ENCODE measurements around the gene UNC50.
"Not testable (repeated sequence)": the region's sequence is repeated elsewhere in the genome, so short reads cannot be mapped to it uniquely, and the experiment has no call there.

The UNC50 gene

GRCh38 chr2:98658816-98659490 is 50.6 kb downstream of the UNC50 start:
- Histone ChIP-seq H3K18ac (ENCODE audit: low read length) (no peak overlapping the region), H2BK120ac (ENCODE audit: low read depth, low read length) (no peak overlapping the region), H3K4me2 (ENCODE audit: insufficient read depth, low read length, poor library complexity, severe bottlenecking) (no peak overlapping the region), H3K27me3 (ENCODE audit: control insufficient read depth in 3 of 3, insufficient read depth in 3 of 3, low read depth in 1 of 3, low read length in 3 of 3) (no peaks in the 10 kb centered on the region), H3K4ac (ENCODE audit: low read length) (no peak overlapping the region), H3K9ac (ENCODE audit: low read depth, low read length, poor library complexity) (no peak overlapping the region), H2AFZ (ENCODE audit: low read length) (no peak overlapping the region), H3K36me3 (replicated peaks in 1 of 2; ENCODE audit: control insufficient read depth in 2 of 2, insufficient read depth in 2 of 2, low read length in 2 of 2) (no peaks in the 10 kb centered on the region), H3K9me3 (replicated peaks in 1 of 2; ENCODE audit: control insufficient read depth in 2 of 2, insufficient read depth in 1 of 2, low read depth in 1 of 2, low read length in 2 of 2) (no peaks in the 10 kb centered on the region), H2AK5ac (ENCODE audit: low read depth, low read length) (no peak overlapping the region), H4K8ac (ENCODE audit: low read depth, low read length) (no peak overlapping the region), H3K23ac (ENCODE audit: low read depth, low read length, poor library complexity) (no peak overlapping the region), H3K14ac (ENCODE audit: low read length) (no peak overlapping the region), H3K4me3 (ENCODE audit: low read length in 2 of 2) (no peak overlapping the region), H3K4me1 (ENCODE audit: control insufficient read depth in 2 of 2, insufficient read depth in 1 of 2, low read depth in 1 of 2, low read length in 2 of 2) (no peaks in the 10 kb centered on the region), H2BK15ac (ENCODE audit: low read length) (no peak overlapping the region), H4K91ac (ENCODE audit: low read depth, low read length, poor library complexity) (no peak overlapping the region), H2BK12ac (ENCODE audit: low read length) (no peak overlapping the region), H3K79me1 (ENCODE audit: low read depth, low read length) (no peaks in the 10 kb centered on the region), H3K27ac (replicated peaks; ENCODE audit: low read length) (no peak overlapping the region), H2BK5ac (ENCODE audit: low read length) (no peak overlapping the region)
- no peak for DNase-seq (ENCODE audit: low spot score)
- whole genome bisulfite sequencing, 2 donors (ENCODE audit: extremely low coverage in 2 of 2, insufficient read length in 2 of 2, insufficient replicate concordance in 1 of 2): no CpG with 5 or more reads among the region's 4 CpGs

DNA sequence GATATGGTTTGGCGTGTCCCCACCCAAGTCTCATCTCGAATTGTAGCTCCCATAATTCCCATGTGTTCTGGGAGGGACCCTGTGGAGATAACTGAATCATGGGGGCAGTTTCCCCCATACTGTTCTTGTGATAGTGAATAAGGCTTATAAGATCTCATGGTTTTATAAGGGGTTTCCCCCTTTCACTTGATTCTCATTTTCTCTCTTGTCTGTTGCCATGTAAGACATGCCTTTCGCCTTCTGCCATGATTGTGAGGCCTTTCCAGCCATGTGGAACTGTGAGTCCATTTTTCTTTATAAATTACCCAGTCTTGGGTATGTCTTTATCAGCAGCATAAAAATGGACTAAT is 51.1 kb downstream of the UNC50 start:
- not testable (repeated sequence) for H2BK12ac ChIP-seq (ENCODE audit: low read length); H3K14ac ChIP-seq (ENCODE audit: low read length); H3K18ac ChIP-seq (ENCODE audit: low read length); H2BK15ac ChIP-seq (ENCODE audit: low read length); H3K27ac ChIP-seq (replicated peaks; ENCODE audit: low read length); H3K79me1 ChIP-seq (ENCODE audit: low read depth, low read length); H3K27me3 ChIP-seq (ENCODE audit: control insufficient read depth in 3 of 3, insufficient read depth in 3 of 3, low read depth in 1 of 3, low read length in 3 of 3); H4K8ac ChIP-seq (ENCODE audit: low read depth, low read length); H3K4me1 ChIP-seq (ENCODE audit: control insufficient read depth in 2 of 2, insufficient read depth in 1 of 2, low read depth in 1 of 2, low read length in 2 of 2); H3K4me2 ChIP-seq (ENCODE audit: insufficient read depth, low read length, poor library complexity, severe bottlenecking); H4K91ac ChIP-seq (ENCODE audit: low read depth, low read length, poor library complexity); H3K9me3 ChIP-seq (replicated peaks in 1 of 2; ENCODE audit: control insufficient read depth in 2 of 2, insufficient read depth in 1 of 2, low read depth in 1 of 2, low read length in 2 of 2); H3K36me3 ChIP-seq (replicated peaks in 1 of 2; ENCODE audit: control insufficient read depth in 2 of 2, insufficient read depth in 2 of 2, low read length in 2 of 2); H2AK5ac ChIP-seq (ENCODE audit: low read depth, low read length); H3K4me3 ChIP-seq (ENCODE audit: low read length in 2 of 2); H2BK120ac ChIP-seq (ENCODE audit: low read depth, low read length); H2BK5ac ChIP-seq (ENCODE audit: low read length); H3K4ac ChIP-seq (ENCODE audit: low read length); H3K23ac ChIP-seq (ENCODE audit: low read depth, low read length, poor library complexity); H2AFZ ChIP-seq (ENCODE audit: low read length); H3K9ac ChIP-seq (ENCODE audit: low read depth, low read length, poor library complexity); DNase-seq (ENCODE audit: low spot score)
- no CpG with 5 or more reads among the region's 3 CpGs for WGBS, 2 donors (ENCODE audit: extremely low coverage in 2 of 2, insufficient read length in 2 of 2, insufficient replicate concordance in 1 of 2)

DNA sequence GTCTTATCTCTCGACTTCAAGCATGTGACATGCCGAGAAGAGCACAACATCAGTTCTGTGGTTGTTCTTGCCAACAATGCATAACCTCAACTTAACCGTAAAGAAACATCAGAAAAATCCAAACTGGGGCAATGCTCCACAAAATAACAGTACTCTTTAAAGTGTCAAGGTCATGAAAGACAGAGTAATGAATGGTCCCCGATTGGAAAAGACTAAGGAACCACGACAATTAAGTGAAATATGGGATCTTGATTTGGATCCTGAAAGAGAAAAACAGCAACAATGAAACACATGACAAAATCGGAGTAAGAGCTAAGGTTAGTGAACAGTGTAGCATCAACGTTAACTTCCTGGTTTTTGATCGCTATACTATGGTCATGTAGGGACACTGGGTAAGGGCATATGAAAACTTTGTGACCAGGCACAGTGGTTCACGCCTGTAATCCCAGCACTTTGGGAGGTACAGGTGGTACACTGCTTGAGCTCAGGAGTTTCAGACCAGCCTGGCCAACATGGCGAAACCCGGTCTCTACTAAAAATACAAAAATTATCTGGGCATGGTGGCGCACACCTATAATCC is 55.2 kb downstream of the UNC50 start:
- no peak overlapping the region for H3K18ac ChIP-seq (ENCODE audit: low read length)
- H3K4me1 ChIP-seq (ENCODE audit: control insufficient read depth in 2 of 2, insufficient read depth in 1 of 2, low read depth in 1 of 2, low read length in 2 of 2): no peaks in the 10 kb centered on the region
- WGBS, 2 donors (ENCODE audit: extremely low coverage in 2 of 2, insufficient read length in 2 of 2, insufficient replicate concordance in 1 of 2): 100% methylated on average over 1 of the region's 12 CpGs; no CpG with 5 or more reads in 1 of the 2 donors
- H2BK12ac ChIP-seq (ENCODE audit: low read length): no peak overlapping the region
- no peaks in the 10 kb centered on the region for H3K27me3 ChIP-seq (ENCODE audit: control insufficient read depth in 3 of 3, insufficient read depth in 3 of 3, low read depth in 1 of 3, low read length in 3 of 3)
- no peak overlapping the region for H4K91ac ChIP-seq (ENCODE audit: low read depth, low read length, poor library complexity)
- H3K79me1 ChIP-seq (ENCODE audit: low read depth, low read length): no peaks in the 10 kb centered on the region
- no peak overlapping the region for H3K23ac ChIP-seq (ENCODE audit: low read depth, low read length, poor library complexity)
- no peak overlapping the region for H2AFZ ChIP-seq (ENCODE audit: low read length)
- H3K9me3 ChIP-seq (replicated peaks in 1 of 2; ENCODE audit: control insufficient read depth in 2 of 2, insufficient read depth in 1 of 2, low read depth in 1 of 2, low read length in 2 of 2): peaks cover 0 to 2% of the 10 kb centered on the region in 2 donors
- no peak overlapping the region for H3K14ac ChIP-seq (ENCODE audit: low read length)
- H3K9ac ChIP-seq (ENCODE audit: low read depth, low read length, poor library complexity): no peak overlapping the region
- H3K4me3 ChIP-seq (ENCODE audit: low read length in 2 of 2): no peak overlapping the region
- H3K4ac ChIP-seq (ENCODE audit: low read length): no peak overlapping the region
- H2AK5ac ChIP-seq (ENCODE audit: low read depth, low read length): no peak overlapping the region
- no peak overlapping the region for H3K27ac ChIP-seq (replicated peaks; ENCODE audit: low read length)
- H2BK120ac ChIP-seq (ENCODE audit: low read depth, low read length): no peak overlapping the region
- DNase-seq (ENCODE audit: low spot score): no peak
- H2BK5ac ChIP-seq (ENCODE audit: low read length): no peak overlapping the region
- no peaks in the 10 kb centered on the region for H3K36me3 ChIP-seq (replicated peaks in 1 of 2; ENCODE audit: control insufficient read depth in 2 of 2, insufficient read depth in 2 of 2, low read length in 2 of 2)
- no peak overlapping the region for H2BK15ac ChIP-seq (ENCODE audit: low read length)
- H3K4me2 ChIP-seq (ENCODE audit: insufficient read depth, low read length, poor library complexity, severe bottlenecking): no peak overlapping the region
- H4K8ac ChIP-seq (ENCODE audit: low read depth, low read length): no peak overlapping the region

GRCh38 chr2:98664323-98664722 is 55.9 kb downstream of the UNC50 start:
- no peak for DNase-seq (ENCODE audit: low spot score)

More at GRCh38 chr2:98664323-98664722, 55.9 kb downstream of the UNC50 start:
- no peak overlapping the region for H2BK120ac ChIP-seq (ENCODE audit: low read depth, low read length)
- H3K14ac ChIP-seq (ENCODE audit: low read length): no peak overlapping the region
- no peak overlapping the region for H2BK12ac ChIP-seq (ENCODE audit: low read length)
- no peak overlapping the region for H3K18ac ChIP-seq (ENCODE audit: low read length)
- H3K79me1 ChIP-seq (ENCODE audit: low read depth, low read length): no peaks in the 10 kb centered on the region
- no peak overlapping the region for H3K4me3 ChIP-seq (ENCODE audit: low read length in 2 of 2)
- no peak overlapping the region for H2AFZ ChIP-seq (ENCODE audit: low read length)
- H3K36me3 ChIP-seq (replicated peaks in 1 of 2; ENCODE audit: control insufficient read depth in 2 of 2, insufficient read depth in 2 of 2, low read length in 2 of 2): no peaks in the 10 kb centered on the region
- no peak overlapping the region for H4K91ac ChIP-seq (ENCODE audit: low read depth, low read length, poor library complexity)
- H3K4me2 ChIP-seq (ENCODE audit: insufficient read depth, low read length, poor library complexity, severe bottlenecking): no peak overlapping the region
- no peaks in the 10 kb centered on the region for H3K4me1 ChIP-seq (ENCODE audit: control insufficient read depth in 2 of 2, insufficient read depth in 1 of 2, low read depth in 1 of 2, low read length in 2 of 2)
- WGBS, 2 donors (ENCODE audit: extremely low coverage in 2 of 2, insufficient read length in 2 of 2, insufficient replicate concordance in 1 of 2): no CpG with 5 or more reads among the region's 3 CpGs
- H2BK5ac ChIP-seq (ENCODE audit: low read length): no peak overlapping the region
- no peak overlapping the region for H3K9ac ChIP-seq (ENCODE audit: low read depth, low read length, poor library complexity)
- H3K23ac ChIP-seq (ENCODE audit: low read depth, low read length, poor library complexity): no peak overlapping the region
- no peaks in the 10 kb centered on the region for H3K27me3 ChIP-seq (ENCODE audit: control insufficient read depth in 3 of 3, insufficient read depth in 3 of 3, low read depth in 1 of 3, low read length in 3 of 3)
- no peak overlapping the region for H2AK5ac ChIP-seq (ENCODE audit: low read depth, low read length)
- no peak overlapping the region for H2BK15ac ChIP-seq (ENCODE audit: low read length)
- peaks cover 0 to 2% of the 10 kb centered on the region in 2 donors for H3K9me3 ChIP-seq (replicated peaks in 1 of 2; ENCODE audit: control insufficient read depth in 2 of 2, insufficient read depth in 1 of 2, low read depth in 1 of 2, low read length in 2 of 2)
- no peak overlapping the region for H3K4ac ChIP-seq (ENCODE audit: low read length)
- peak overlapping the region; percentile 28 for H3K27ac ChIP-seq (replicated peaks; ENCODE audit: low read length)
- no peak overlapping the region for H4K8ac ChIP-seq (ENCODE audit: low read depth, low read length)

Measured in neuronal stem cell (in vitro differentiated cells).